Dendritic cell treated with granulocyte-macrophage colony-stimulating factor and Interleukin-4, amounts not matched to agents 40 ng/mL and 50 ng/mL, for 4 days (primary cell): ENCODE measurements around the gene CYRIA.

Experiments used
- H3K27ac Mint-ChIP-seq: one replicate; pipeline ENCODE4 v1.8.0; 2022; ENCODE audit warnings: mild to moderate bottlenecking, mixed read lengths
- H3K27me3 Mint-ChIP-seq: one replicate; pipeline ENCODE4 v1.8.0; 2022; ENCODE audit warnings: mild to moderate bottlenecking, mixed read lengths
- H3K36me3 Mint-ChIP-seq: one replicate; pipeline ENCODE4 v1.8.0; 2022; ENCODE audit warnings: low read depth, mixed read lengths
- H3K4me1 Mint-ChIP-seq: one replicate; pipeline ENCODE4 v1.8.0; 2022; ENCODE audit warnings: low read depth, mixed read lengths
- H3K4me3 Mint-ChIP-seq: one replicate; pipeline ENCODE4 v1.8.0; 2022; ENCODE audit warnings: mild to moderate bottlenecking, moderate library complexity, mixed read lengths
- H3K9me3 Mint-ChIP-seq: one replicate; pipeline ENCODE4 v1.8.0; 2022; ENCODE audit warnings: mixed read lengths
- intact Hi-C: fragments of 100-400 bp; cut with micrococcal nuclease; formaldehyde crosslinking; loops from one replicate; pipeline ENCODE4 v1.15.0; 2022

CYRIA gene

GRCh38 chr2:16653083-16653375 is 12.6 kb downstream of the CYRIA start:
- H3K9me3 Mint-ChIP-seq: no peaks in the 10 kb centered on the region
- H3K27me3 Mint-ChIP-seq: no peaks in the 10 kb centered on the region
- peaks cover 42% of the 10 kb centered on the region for H3K36me3 Mint-ChIP-seq
- peak overlapping the region; percentile 67 for H3K27ac Mint-ChIP-seq
- intact Hi-C loops: loop anchor here (5.0 kb wide), 1 partner anchor 36 kb away; no protein-coding TSS in a partner anchor
- peaks cover 81% of the 10 kb centered on the region for H3K4me1 Mint-ChIP-seq
- H3K4me3 Mint-ChIP-seq: no peak overlapping the region

GRCh38 chr2:16652296-16653082 is 13.1 kb downstream of the CYRIA start:
- no peaks in the 10 kb centered on the region for H3K9me3 Mint-ChIP-seq
- peaks cover 42% of the 10 kb centered on the region for H3K36me3 Mint-ChIP-seq
- no peaks in the 10 kb centered on the region for H3K27me3 Mint-ChIP-seq
- intact Hi-C loops: loop anchor here (5.0 kb wide), 1 partner anchor 35 kb away; no protein-coding TSS in a partner anchor
- H3K27ac Mint-ChIP-seq: peak overlapping the region; percentile 67
- H3K4me3 Mint-ChIP-seq: no peak overlapping the region
- peaks cover 84% of the 10 kb centered on the region for H3K4me1 Mint-ChIP-seq

GRCh38 chr2:16650287-16651249 is 15.1 kb downstream of the CYRIA start:
- intact Hi-C loops: loop anchor here (5.0 kb wide), 1 partner anchor 33 kb away; no protein-coding TSS in a partner anchor
- H3K27me3 Mint-ChIP-seq: no peaks in the 10 kb centered on the region
- H3K4me3 Mint-ChIP-seq: peak overlapping the region; percentile 62
- peaks cover 45% of the 10 kb centered on the region for H3K36me3 Mint-ChIP-seq
- peak overlapping the region; percentile 87 for H3K27ac Mint-ChIP-seq
- peaks cover 79% of the 10 kb centered on the region for H3K4me1 Mint-ChIP-seq
- H3K9me3 Mint-ChIP-seq: no peaks in the 10 kb centered on the region

GRCh38 chr2:16649353-16650286 is 16.0 kb downstream of the CYRIA start:
- H3K9me3 Mint-ChIP-seq: no peaks in the 10 kb centered on the region
- intact Hi-C loops: loop anchor here (5.0 kb wide), 1 partner anchor 32 kb away; no protein-coding TSS in a partner anchor
- H3K4me3 Mint-ChIP-seq: no peak overlapping the region
- peaks cover 72% of the 10 kb centered on the region for H3K4me1 Mint-ChIP-seq
- no peaks in the 10 kb centered on the region for H3K27me3 Mint-ChIP-seq
- H3K36me3 Mint-ChIP-seq: peaks cover 47% of the 10 kb centered on the region
- H3K27ac Mint-ChIP-seq: peak overlapping the region; percentile 51

GRCh38 chr2:16647992-16648617 is 17.5 kb downstream of the CYRIA start:
- intact Hi-C loops: no loop called here
- Mint-ChIP-seq H3K27me3 (no peaks in the 10 kb centered on the region), H3K27ac (peak overlapping the region; percentile 4), H3K9me3 (no peaks in the 10 kb centered on the region), H3K36me3 (peaks cover 51% of the 10 kb centered on the region), H3K4me1 (peaks cover 65% of the 10 kb centered on the region), H3K4me3 (no peak overlapping the region)

- peaks cover 40% of the 10 kb centered on the region for H3K36me3 Mint-ChIP-seq
- no peak overlapping the region for H3K27ac Mint-ChIP-seq
- H3K4me1 Mint-ChIP-seq: peaks cover 64% of the 10 kb centered on the region
- no peaks in the 10 kb centered on the region for H3K27me3 Mint-ChIP-seq
- no peaks in the 10 kb centered on the region for H3K9me3 Mint-ChIP-seq
- intact Hi-C loops: no loop called here
- no peak overlapping the region for H3K4me3 Mint-ChIP-seq
Measured at GRCh38 chr2:16645775-16646559, 19.7 kb downstream of the CYRIA start.

- intact Hi-C loops: no loop called here
- Mint-ChIP-seq H3K27me3 (no peaks in the 10 kb centered on the region), H3K9me3 (no peaks in the 10 kb centered on the region), H3K27ac (no peak overlapping the region), H3K36me3 (peaks cover 43% of the 10 kb centered on the region), H3K4me3 (no peak overlapping the region), H3K4me1 (peaks cover 64% of the 10 kb centered on the region)
Measured at GRCh38 chr2:16645088-16645487, 20.5 kb downstream of the CYRIA start.

- Mint-ChIP-seq H3K9me3 (no peaks in the 10 kb centered on the region), H3K36me3 (peaks cover 40% of the 10 kb centered on the region), H3K4me1 (peaks cover 64% of the 10 kb centered on the region), H3K27me3 (no peaks in the 10 kb centered on the region), H3K4me3 (no peak overlapping the region), H3K27ac (no peak overlapping the region)
- intact Hi-C loops: no loop called here
Measured at GRCh38 chr2:16644221-16644925, 21.3 kb downstream of the CYRIA start.

GRCh38 chr2:16643099-16643498 is 22.5 kb downstream of the CYRIA start:
- Mint-ChIP-seq H3K27me3 (no peaks in the 10 kb centered on the region), H3K9me3 (no peaks in the 10 kb centered on the region), H3K4me1 (peaks cover 69% of the 10 kb centered on the region), H3K36me3 (peaks cover 43% of the 10 kb centered on the region), H3K4me3 (no peak overlapping the region), H3K27ac (no peak overlapping the region)
- intact Hi-C loops: no loop called here

GRCh38 chr2:16642088-16642487 is 23.5 kb downstream of the CYRIA start:
- peak overlapping the region; percentile 54 for H3K27ac Mint-ChIP-seq
- peaks cover 54% of the 10 kb centered on the region for H3K36me3 Mint-ChIP-seq
- H3K4me1 Mint-ChIP-seq: peaks cover 69% of the 10 kb centered on the region
- intact Hi-C loops: no loop called here
- H3K9me3 Mint-ChIP-seq: no peaks in the 10 kb centered on the region
- no peak overlapping the region for H3K4me3 Mint-ChIP-seq
- no peaks in the 10 kb centered on the region for H3K27me3 Mint-ChIP-seq

GRCh38 chr2:16641509-16641908 is 24.1 kb downstream of the CYRIA start:
- Mint-ChIP-seq H3K27me3 (no peaks in the 10 kb centered on the region), H3K36me3 (peaks cover 52% of the 10 kb centered on the region), H3K27ac (no peak overlapping the region), H3K4me1 (peaks cover 75% of the 10 kb centered on the region), H3K4me3 (no peak overlapping the region), H3K9me3 (no peaks in the 10 kb centered on the region)
- intact Hi-C loops: no loop called here

- H3K36me3 Mint-ChIP-seq: peaks cover 45% of the 10 kb centered on the region
- H3K4me1 Mint-ChIP-seq: peaks cover 78% of the 10 kb centered on the region
- no peaks in the 10 kb centered on the region for H3K9me3 Mint-ChIP-seq
- H3K27me3 Mint-ChIP-seq: no peaks in the 10 kb centered on the region
- no peak overlapping the region for H3K27ac Mint-ChIP-seq
- intact Hi-C loops: no loop called here
- H3K4me3 Mint-ChIP-seq: no peak overlapping the region
Measured at GRCh38 chr2:16640867-16641266, 24.8 kb downstream of the CYRIA start.
